ENCODE measurements around the gene SCNN1A. TPM values are rescaled to one million over a fixed set of nuclear protein-coding genes. Genes with fewer than 3 reads are reported as not detected.

Gene SCNN1A
- total RNA-seq (2014; rRNA removed; shearing (Covaris generic)) (0.35 and 0.51 TPM in 2 replicates), total RNA-seq (2022) (1.0 and 1.3 TPM in 2 replicates), Bru-seq, nascent RNA (percentile 20 among the genes with signal in this experiment), BruChase-seq, experiment 1, labeled RNA remaining after a 6-hour chase (percentile 19 among the genes with signal in this experiment), BruChase-seq, experiment 2, labeled RNA remaining after a 2-hour chase (percentile 25 among the genes with signal in this experiment)
- long read RNA-seq: 0 reads

DNA sequence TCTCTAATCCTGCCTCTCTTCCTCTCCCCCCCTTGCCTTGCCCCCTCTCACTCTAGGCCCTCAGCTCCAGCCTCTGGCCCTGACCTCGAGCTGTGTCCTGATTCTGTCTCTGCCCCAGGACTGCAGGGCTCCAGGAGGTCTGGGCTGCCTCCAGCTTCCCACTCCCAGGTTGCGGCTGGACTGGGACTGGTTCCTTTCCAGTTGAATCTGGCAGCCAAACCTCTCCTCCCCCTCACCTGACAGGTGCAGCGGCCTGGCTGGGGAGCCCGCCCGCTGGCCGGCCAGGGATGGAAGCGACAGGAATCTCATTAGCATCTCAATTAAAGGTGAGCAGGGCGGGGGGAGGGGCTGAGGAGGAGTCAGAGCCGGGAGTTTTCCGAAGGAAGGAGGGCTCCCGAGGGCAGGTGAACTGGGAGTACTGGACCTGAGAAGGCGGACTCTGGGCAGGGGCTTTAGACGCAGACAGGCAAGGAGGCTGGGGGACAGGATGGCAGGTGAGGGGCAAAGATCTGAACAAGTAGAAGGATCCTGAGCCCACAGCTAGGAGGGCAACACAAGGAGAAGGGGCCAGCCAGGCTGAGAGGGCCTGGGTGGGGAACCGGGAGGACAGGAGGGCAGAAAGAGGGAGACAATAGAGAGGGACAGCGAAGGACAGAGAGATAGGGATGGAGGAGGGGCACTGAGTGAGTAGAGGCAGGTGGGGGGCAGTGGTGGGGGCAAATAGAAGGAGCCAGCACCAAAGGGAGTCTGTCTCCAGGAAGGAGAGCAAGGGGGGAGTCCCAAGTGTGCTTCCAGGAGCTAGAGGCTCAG is at the start of gene SCNN1A:
TSS of gene SCNN1A (minus strand) at position 295 of the 810 bp plus-strand sequence. CDS start 780 bp downstream, outside the sequence.
- BruUV-seq (replicated peaks): no TSS peak
- DNase-seq (ENCODE audit: low spot score): no peak
- Histone ChIP-seq H3K79me2 (ENCODE audit: insufficient read depth, low read depth, low read length) (no peaks in the 10 kb centered on the region), H4K20me1 (ENCODE audit: insufficient read depth, low read length) (no peaks in the 10 kb centered on the region), H2AFZ (ENCODE audit: low read length) (peak within 1 kb of the TSS; percentile 75; the same call in 1 of the 2 replicates), H3K9me3 (ENCODE audit: low read length) (no peaks in the 10 kb centered on the region), H3K36me3 (ENCODE audit: insufficient read depth, low read length) (no peaks in the 10 kb centered on the region), H3K27ac (ENCODE audit: low read depth, low read length, poor library complexity, severe bottlenecking) (no peak within 1 kb of the TSS), H3K4me1 (ENCODE audit: insufficient read depth, low read length, poor library complexity, severe bottlenecking) (peaks cover 10% of the 10 kb centered on the region), H3K9me2 (ENCODE audit: insufficient read depth, low read length) (no peaks in the 10 kb centered on the region), H3K4me2 (ENCODE audit: low read length) (no peak within 1 kb of the TSS), H3K4me3 (ENCODE audit: low read depth, low read length, poor library complexity, severe bottlenecking) (no peak within 1 kb of the TSS)
- CTCF ChIA-PET (ENCODE audit: unreplicated experiment): interaction anchor here (0.6 kb wide), 2 partner anchors 348 to 679 kb away, joined by 3 read pairs; partner anchors contain the start of gene COPS7A
- TF ChIP-seq CTCF (conservative IDR thresholded peaks at IDR 0.05; ENCODE audit: low read length) (no peak), EZH2phosphoT487 (IDR thresholded peaks at IDR 0.05; ENCODE audit: borderline replicate concordance, low read depth, low read length) (no peak)
- intact Hi-C loops (cut with micrococcal nuclease; ENCODE audit: unreplicated experiment): no loop called here
- POLR2A ChIA-PET: interaction anchor here (0.6 to 1.2 kb wide), 2 partner anchors 19 to 161 kb away, joined by 3 to 5 read pairs; no protein-coding TSS in a partner anchor

GRCh38 chr12:6424866-6425265 is 49.5 kb upstream of the SCNN1A start:
- intact Hi-C loops (cut with micrococcal nuclease; ENCODE audit: unreplicated experiment): loop anchor here (10.0 kb wide), 1 partner anchor 270 kb away; no protein-coding TSS in a partner anchor
- Histone ChIP-seq H2AFZ (ENCODE audit: low read length) (no peak overlapping the region), H3K4me2 (ENCODE audit: low read length) (0 out of 2 replicates have a peak overlapping the region, but pooled peaks have one; percentile 7), H3K4me1 (ENCODE audit: insufficient read depth, low read length, poor library complexity, severe bottlenecking) (peaks cover 63% of the 10 kb centered on the region), H3K36me3 (ENCODE audit: insufficient read depth, low read length) (no peaks in the 10 kb centered on the region), H3K9me2 (ENCODE audit: insufficient read depth, low read length) (no peaks in the 10 kb centered on the region), H3K9me3 (ENCODE audit: low read length) (no peaks in the 10 kb centered on the region), H3K27ac (ENCODE audit: low read depth, low read length, poor library complexity, severe bottlenecking) (no peak overlapping the region), H3K79me2 (ENCODE audit: insufficient read depth, low read depth, low read length) (no peaks in the 10 kb centered on the region), H3K4me3 (ENCODE audit: low read depth, low read length, poor library complexity, severe bottlenecking) (no peak overlapping the region), H4K20me1 (ENCODE audit: insufficient read depth, low read length) (no peaks in the 10 kb centered on the region)
- no peak for DNase-seq (ENCODE audit: low spot score)
- ChIA-PET CTCF (ENCODE audit: unreplicated experiment) (interaction anchor here (0.7 to 3.5 kb wide), 2 partner anchors 41 to 44 kb away, joined by 3 to 34 read pairs; no protein-coding TSS in a partner anchor), POLR2A (interaction anchor here (1.5 to 7.4 kb wide), 6 partner anchors 20 to 115 kb away, joined by 5 to 74 read pairs (median 15); partner anchors contain the start of genes CD27, GAPDH and VAMP1)
- TF ChIP-seq EZH2phosphoT487 (IDR thresholded peaks at IDR 0.05; ENCODE audit: borderline replicate concordance, low read depth, low read length): no peak
- no peak for TF ChIP-seq CTCF (conservative IDR thresholded peaks at IDR 0.05; ENCODE audit: low read length)
- no TSS peak for BruUV-seq (replicated peaks)
